ENCODE measurements around the gene CEP152.
A peak's percentile ranks its signal among the peaks of the same experiment; 100 is the strongest.

The CEP152 gene

GRCh38 chr15:48705381-48705780, 105.5 kb downstream of the CEP152 start:
- DNase-seq (ENCODE audit: low spot score): no peak

- DNase-seq (ENCODE audit: low spot score): no peak
These were observed 107.3 kb downstream of the CEP152 start for GRCh38 chr15:48703544-48703943.

GRCh38 chr15:48702569-48703236, 108.2 kb downstream of the CEP152 start:
- no peak for DNase-seq (ENCODE audit: low spot score)

- peak; percentile 1 for DNase-seq (ENCODE audit: low spot score)
These were observed 114.1 kb downstream of the CEP152 start for GRCh38 chr15:48696627-48697312.

- DNase-seq (ENCODE audit: low spot score): no peak
These were observed 114.9 kb downstream of the CEP152 start for GRCh38 chr15:48695827-48696573.

GRCh38 chr15:48695088-48695826, 115.6 kb downstream of the CEP152 start:
- peak; percentile 5 for DNase-seq (ENCODE audit: low spot score)

GRCh38 chr15:48693484-48693883, 117.4 kb downstream of the CEP152 start:
- DNase-seq (ENCODE audit: low spot score): no peak

GRCh38 chr15:48688493-48688892, 122.4 kb downstream of the CEP152 start:
- no peak for DNase-seq (ENCODE audit: low spot score)
